HEK293T (cell line): Measurements from ENCODE around the gene CLEC1A.

Experiments
- BHLHE40 ChIP-seq: fragments of 450-650 bp; IDR thresholded peaks from 2 replicates; pipeline ENCODE4 v1.6.1; 2016; ENCODE audit warnings: mild to moderate bottlenecking, moderate library complexity, borderline replicate concordance
- ELF4 ChIP-seq: fragments of 450-650 bp; IDR thresholded peaks from 2 replicates; pipeline ENCODE4 v1.6.1; 2017; ENCODE audit warnings: antibody characterized with exemption
- LEF1 ChIP-seq: fragments of 450-650 bp; IDR thresholded peaks from 2 replicates; pipeline ENCODE4 v1.6.1; 2017; ENCODE audit warnings: mild to moderate bottlenecking, borderline replicate concordance
- NFRKB ChIP-seq: fragments of 450-650 bp; IDR thresholded peaks from 2 replicates; pipeline ENCODE4 v1.6.1; 2016; ENCODE audit warnings: mild to moderate bottlenecking, moderate library complexity
- SP1 ChIP-seq: fragments of 450-650 bp; IDR thresholded peaks from 2 replicates; pipeline ENCODE4 v1.6.1; 2017
- SUZ12 ChIP-seq: fragments of 450-650 bp; IDR thresholded peaks from 2 replicates; pipeline ENCODE4 v1.6.1; 2016; ENCODE audit warnings: mild to moderate bottlenecking
- TARDBP ChIP-seq: fragments of 450-650 bp; IDR thresholded peaks from 2 replicates; pipeline ENCODE4 v1.6.1; 2016

GRCh38 chr12:10027721-10028120, 71.1 kb downstream of the CLEC1A start:
- TF ChIP-seq TARDBP (no peak), BHLHE40 (no peak), SP1 (no peak), NFRKB (no peak), ELF4 (no peak), LEF1 (no peak), SUZ12 (no peak)
